Limb (tissue), 2 donors: ENCODE results near the gene TCL1B.
A peak's percentile ranks its signal among the peaks of the same experiment; 100 is the strongest.
"Not testable (repeated sequence)": the region's sequence is repeated elsewhere in the genome, so short reads cannot be mapped to it uniquely, and the experiment has no call there.

Experiments
- DNase-seq, 2 donors: peaks; one replicate each; pipeline ENCODE4 v3.0.0-alpha.2; 2016; ENCODE audit errors: extremely low spot score in 2 of 2

TCL1B gene

DNA sequence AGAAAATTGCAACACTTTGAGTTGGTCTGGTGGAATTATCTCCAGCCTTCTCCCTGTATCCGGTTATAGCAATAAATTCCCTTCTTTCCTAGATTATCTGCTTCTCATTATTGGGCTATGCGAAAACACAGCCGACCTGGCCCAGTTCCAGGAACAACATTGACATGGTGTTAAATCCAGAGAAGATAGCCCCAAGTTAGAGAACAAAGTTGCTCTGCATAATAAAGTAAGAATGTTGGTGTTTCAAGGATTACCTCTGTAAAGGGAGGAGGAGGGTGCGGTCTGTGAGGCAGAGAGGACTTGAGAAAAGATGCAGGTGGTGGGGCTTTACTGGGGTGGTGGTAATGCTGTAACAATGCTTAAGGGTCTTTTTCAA is 15.6 kb downstream of the TCL1B start:
- DNase-seq, result peak in 1 of 2 donors; percentile 50

DNA sequence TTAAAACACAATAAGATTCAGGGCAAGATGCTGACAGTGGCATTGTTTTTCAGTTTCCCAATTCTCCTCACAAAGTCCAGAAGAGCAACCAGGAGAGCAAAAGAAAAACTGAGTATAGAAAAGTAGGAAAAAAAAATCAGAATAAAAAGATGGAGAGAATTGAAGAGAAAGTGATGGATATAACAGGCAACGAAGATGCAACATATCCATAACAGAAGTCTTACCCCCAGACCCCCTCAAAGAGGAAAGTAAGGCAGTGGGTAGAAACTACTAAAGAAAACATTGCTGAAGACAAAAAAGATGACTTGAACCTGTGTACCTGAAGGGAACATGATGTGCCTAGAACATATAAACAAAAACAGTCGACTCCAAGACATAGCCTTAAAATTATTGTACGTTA is 17.1 kb downstream of the TCL1B start:
- no peak for DNase-seq

DNA sequence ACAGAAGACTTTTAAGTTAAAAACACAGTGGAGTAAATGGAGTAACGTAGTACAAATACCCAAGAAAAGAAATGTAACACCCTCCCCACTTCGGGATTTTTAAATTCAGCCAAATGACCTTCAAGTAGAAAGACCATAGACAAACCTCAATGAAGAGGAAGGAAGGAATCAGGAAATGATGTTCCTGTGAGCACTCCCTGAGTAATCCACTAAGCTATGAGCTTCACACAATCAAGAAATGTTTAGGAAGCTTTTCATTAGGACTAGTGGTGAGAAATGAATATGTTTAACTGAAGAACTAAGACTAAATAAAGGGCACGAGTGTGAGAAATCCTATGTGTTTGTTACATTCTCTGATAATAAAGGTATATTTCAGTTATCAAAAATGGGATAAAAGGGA is 17.6 kb downstream of the TCL1B start:
- DNase-seq, result no peak

DNA sequence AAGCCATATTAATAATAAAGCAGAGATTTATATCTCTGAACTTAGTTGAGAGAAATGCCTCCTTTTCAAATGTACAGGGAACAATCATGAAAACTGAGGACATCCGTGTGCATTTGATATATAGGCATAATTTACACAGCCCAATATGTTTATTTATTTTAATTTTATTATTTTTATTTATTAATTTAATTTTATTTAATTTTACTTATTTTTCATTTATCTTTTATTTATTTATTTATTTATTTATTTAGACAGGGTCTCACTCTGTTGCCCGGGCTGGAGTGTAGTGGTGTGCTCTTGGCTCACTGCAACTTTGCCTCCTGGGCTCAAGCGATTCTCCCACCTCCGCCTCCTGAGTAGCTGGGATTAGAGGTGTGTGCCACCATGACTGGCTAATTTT is 19.3 kb downstream of the TCL1B start:
- DNase-seq, result no peak

DNA sequence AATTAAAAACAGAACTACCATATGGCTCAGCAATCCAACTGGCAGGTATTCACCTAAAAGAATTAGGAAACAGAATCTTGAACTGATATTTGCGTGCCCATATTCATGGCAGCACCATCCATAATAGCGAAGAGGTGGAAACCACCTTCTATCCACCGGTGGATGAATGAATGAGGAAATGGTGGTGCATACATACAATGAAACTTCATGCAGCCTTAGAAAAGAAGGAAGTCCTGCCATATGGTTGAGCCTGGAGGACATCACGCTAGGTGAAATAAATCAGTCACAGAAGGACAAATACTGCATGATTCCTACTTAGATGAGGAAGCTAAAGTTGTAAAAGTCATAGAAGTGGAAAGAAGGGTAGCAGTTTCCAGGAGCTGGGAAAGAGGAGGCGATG is 21.1 kb downstream of the TCL1B start:
- DNase-seq, result no peak

DNA sequence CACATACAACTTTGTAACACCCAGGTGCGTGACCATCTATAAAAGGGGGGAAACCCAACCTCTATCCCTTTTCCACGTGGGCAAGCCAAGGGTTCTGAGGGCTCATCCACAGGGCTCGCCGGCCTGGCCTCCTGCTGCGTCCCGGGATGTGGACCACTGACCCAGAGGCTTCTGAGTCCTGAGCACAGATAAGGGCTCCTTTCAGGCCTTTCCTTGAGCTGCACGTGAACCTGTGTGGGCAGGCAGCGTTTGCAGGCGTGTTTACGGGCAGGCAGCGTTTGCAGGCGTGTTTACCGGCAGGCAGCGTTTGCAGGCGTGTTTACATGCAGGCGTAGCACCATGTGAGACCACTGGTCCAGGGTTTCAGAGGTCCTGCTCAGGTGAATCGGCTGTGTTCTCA is 23.9 kb downstream of the TCL1B start:
- DNase-seq, result no peak

DNA sequence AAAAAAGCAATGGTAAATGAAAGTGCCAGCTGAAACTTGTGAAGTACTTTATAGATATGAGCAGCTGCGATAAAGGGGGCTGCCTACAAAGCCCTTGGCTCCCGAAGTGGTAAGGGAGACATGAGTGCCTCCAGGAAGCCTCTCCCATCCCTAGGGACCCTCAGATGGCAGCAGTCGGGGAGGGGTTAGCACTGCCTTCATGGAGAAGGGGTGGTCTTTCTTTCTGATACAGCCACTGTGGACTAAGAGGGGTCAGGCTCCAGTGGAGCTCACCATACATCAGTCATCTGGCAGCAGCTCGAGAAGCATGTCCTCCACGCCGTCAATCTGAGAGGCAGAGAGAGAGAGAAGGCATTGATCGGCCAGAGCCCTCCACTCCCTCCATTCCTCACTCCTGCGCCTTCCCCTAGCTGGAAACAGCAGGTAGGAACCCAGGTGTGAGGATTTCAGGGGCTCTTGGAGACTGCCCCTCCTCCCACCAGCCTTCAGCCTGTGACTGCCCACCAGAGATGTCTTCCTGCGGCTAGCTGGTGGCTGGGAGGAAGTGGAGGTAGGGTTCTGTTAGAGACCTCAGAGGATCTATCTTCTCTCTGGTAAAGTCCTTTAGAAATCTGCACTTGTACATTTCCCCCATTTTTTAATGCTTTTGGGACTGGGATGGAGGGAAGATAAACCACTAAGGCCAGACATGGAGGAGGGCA is 25.4 kb downstream of the TCL1B start:
- no peak for DNase-seq

DNA sequence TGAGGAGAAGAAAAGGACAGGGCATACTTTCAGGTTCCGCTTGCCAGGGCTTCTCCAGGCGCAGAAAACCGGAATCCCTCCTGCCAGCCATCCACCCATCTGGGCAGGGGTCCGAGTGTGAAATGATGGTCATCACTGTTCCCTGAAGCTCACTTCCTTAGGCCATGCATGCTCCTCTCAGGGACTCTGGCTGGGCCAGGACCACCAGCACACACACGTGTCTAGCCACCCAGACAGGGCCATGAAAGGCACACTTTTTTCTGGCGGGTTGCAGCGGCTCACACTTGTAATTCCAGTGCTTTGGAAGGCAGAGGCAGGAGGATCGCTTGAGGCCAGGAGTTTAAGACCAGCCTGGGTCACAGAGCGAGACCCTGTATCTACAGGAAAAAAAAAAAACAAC is 26.2 kb downstream of the TCL1B start:
- no peak for DNase-seq

DNA sequence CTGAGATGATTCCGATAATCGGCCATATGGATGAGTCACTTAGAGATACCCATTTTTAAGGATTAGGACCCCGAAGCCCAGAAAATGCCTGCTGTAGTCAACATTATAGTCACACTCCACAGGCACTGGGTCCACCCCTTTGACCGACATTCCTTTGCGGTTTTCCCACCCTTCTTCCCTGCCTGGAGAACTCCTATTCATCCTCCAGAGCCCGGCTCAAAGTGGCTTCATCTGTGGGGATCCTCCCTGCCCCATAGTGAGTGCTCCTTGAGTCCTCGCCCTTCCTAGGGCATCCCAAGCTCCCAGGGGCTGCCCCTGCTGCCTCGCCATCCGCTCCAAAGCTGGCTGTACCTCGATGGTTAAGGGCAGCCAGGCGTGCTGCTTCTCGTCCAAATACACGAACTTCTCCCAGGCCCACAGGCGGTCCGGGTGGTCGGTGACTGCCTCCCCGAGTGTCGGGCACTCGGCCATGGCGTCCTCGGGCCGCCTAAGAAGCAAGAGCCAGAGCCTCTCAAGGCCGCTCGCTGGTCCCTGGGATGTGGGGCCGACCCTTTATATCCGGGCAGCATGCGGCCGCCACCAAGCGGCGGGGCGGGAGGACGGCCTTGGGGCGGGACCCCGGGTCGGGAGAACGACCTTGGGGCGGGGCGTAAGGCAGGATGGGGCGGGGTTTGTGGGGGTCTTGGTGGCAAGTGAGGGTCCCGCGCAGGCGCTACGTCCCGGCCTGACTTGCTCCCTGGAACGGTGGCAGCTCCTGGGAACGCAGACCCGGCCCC is 27.6 kb downstream of the TCL1B start, which contains the start of gene TCL1A:
Gene TCL1A, minus strand, starts transcription at position 530 of the 776 bp plus-strand sequence. Its CDS starts 59 bp downstream, at position 471.
- DNase-seq, result no peak

DNA sequence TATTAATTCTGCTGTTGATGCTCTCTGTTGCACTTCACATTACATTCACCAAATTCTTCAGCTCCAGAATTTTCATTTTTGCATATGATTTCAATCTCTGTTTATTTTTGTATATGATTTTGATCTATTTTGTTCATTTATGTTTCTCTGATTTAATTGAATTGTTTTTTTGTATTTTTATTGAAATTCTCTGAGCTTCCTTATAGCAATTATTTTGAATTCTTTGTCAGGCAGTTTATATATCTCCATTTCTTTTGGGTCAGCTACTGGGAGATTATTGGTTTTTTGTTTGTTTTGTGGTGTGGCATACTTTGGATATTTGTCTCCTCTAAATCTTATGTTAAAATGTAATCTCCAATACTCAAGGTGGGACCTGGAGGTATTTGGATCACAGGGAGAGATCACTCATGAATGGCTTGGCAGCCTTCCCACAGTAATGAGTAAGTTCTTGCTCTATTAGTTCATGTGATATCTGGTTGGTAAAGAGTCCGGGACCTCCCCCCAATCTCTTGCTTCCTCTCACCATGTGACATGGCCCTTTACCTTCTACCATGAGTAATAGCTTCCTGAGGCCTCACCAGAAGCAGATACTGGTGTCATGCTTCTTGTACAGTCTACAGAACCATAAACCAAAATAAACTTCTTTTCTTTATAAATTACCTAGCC is 36.4 kb downstream of the TCL1B start:
- no peak for DNase-seq

DNA sequence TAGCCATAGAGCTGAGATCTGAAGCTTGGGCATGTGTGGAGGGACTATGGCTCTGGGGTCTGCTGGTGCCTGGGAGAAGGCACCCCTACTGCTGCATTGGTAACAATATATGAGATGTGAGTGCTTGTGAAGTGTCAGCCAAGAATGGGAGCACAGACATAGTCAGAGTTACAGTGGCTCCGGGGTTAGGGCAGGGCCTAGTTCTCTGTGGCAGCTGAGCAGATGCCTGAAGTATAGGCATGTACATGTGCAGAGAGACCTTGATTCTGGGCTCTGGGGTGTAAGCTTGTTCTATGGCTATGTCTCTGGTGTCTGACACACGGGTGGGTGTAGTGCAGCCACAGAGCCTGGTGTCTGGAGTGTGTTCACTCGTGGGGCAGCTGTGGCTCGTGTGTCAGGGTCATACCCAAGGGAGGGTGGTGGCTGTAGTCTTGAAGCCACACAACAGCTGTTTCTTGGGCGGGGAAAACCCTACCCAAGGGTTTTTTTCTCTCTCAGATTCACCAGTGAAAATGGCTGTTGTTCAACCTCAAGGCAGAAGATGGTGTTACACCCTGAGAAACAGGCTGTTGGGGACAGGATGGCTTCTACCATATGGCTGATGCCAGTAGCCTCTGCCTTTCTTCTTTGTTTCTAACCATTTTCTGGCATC is 39.6 kb downstream of the TCL1B start:
- DNase-seq, result no peak

DNA sequence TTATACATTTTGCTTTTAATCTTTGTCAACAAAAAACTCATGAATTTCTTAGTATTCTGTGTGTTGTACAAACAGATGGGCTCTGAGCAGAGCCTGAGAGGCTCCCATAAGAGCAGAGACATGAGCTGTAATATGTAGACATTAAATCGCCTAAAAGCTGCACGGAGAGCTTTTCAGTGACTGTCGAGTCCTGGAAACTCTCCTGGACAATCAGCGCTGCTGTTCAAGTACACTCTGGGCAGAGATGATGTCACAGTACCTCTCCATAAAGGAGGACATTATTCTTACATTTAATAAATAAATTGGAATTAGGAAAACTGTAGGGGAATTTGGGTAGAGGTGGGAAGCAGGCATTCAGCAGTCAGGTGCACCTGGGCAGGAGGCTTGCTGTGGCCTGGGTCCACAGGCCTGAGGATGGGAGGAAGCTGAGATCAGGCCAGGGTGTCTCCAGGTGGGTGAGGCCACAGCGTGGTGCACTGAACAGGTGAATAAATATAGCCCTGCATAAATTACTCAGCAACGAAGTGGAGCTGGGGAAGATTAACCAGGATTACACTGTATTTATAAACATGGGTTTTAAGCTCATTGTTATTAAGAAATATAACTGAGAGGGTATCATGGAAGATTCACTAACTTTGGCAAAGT is 41.0 kb downstream of the TCL1B start:
- DNase-seq, result no peak

DNA sequence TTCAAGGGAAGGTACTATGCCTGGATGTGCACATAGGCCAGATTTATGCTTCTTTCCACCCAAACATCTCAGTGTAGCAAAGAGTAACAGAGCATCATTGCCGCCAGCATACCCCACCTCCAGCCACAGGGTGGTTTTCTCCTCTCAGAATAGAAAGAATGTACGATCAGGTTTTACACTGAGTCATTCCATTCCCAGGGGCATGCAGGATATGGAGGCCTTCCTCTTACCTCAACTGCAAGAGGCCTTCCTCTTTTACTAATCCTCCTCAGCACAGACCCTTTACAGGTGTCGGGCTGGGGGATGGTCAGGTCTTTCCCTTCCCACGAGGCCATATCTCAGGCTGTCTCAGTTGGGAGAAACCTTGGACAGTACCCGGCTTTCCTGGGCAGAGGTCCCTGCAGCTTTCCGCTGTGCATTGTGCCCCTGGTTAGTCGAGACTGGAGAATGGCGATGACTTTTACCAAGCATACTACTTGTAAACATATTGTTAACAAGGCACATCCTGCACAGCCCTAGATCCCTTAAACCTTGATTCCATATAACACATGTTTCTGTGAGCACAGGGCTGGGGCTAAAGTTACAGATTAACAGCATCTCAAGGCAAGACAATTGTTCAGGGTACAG is 43.3 kb downstream of the TCL1B start:
- not testable (repeated sequence) for DNase-seq

DNA sequence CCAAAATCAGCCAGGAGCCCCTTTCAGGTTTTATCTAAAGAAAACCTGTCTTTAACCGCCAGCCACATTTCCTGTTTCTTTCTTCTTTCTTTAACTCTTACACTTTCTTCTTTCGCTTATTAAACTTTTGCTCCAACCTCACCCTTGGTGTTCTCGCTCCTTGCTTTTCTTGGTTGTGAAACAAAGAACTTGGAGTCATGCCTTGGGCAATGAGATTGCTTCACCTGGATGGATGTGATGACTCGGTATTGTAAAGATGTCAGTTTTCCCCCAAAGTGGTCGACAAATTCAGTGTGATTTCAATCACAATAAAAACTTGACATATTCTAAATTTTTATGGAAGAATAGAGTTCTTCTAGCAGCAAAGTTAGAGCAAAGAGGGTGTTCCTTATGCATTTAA is 43.9 kb downstream of the TCL1B start:
- DNase-seq, result no peak

DNA sequence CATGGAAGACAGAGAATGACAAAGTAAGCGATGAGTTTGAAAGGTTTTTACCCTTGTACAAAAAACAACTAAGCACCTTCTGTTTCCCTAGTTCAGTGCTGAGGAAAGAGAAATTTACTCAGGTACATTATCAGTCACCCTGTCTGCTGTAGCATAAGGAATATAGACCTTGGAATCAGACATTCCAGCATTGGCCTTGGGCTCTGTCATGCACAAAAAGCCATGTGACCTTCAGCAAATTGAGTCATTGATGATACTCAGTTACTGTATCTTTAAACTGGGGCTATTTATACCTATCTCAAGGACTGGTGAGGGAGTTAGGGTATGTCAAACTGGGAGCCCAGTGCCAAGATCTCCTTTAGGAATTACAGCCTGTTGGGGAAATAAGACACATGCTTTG is 47.0 kb downstream of the TCL1B start:
- DNase-seq, result no peak

DNA sequence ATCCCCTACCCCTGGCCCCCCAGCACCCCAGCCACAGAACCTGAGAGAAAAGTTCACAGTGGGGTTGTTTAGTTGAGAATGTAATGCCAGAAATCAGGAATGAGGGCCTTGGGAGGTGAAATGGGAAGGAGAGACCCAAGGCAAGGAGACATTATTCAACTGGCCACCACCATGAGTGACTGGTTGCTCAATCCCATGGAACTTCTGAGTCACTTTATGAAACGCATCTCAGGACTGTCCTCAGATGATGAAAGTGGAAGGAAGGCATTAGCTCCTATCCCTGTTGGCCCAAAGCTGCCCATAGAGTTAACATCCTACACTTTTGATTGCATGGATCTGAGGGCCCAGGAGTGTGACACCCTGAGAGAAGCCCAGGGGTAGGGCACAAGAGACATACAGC is 53.1 kb downstream of the TCL1B start:
- DNase-seq, result no peak

DNA sequence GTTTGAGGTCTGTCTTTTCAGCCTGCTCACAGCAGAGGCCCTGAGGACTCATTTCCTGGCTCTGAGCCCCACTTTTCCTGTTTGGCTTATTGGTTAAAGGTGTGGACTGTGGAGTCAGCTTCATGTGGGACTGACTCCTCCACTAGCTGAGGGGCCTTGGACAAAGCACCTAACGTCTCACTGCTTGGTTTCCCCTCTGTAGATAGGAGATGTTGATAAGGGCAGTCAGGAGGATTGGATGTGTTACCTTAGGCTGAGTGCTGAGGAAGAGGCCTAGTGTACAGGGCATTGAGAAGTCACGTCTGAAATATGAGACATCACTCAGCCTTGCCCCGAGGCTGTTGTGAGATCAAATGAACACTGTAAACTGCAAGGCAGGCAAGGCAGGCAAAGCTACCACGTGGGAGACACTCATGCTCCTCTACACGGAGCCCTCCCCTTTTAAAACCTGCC is 54.8 kb downstream of the TCL1B start:
- DNase-seq, result no peak

DNA sequence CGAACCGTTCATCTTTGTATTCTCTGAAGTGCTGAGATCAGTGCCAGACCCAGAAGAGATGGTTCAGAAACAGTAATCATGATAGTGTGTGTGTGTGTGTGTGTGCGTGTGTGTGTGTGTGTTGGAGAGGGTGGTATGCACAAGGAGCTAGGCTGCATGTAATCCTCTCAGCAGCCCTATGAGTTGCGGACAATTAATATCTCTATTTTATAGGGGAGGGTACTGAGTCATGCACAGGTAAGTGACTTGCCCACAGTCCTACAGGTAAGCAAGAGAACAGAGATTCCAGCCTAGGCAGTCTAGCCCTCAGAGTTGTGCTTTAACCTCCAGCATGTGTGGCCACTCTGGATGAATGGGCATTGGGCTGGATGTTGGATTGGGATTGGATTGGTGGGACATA is 55.6 kb downstream of the TCL1B start:
- no peak for DNase-seq
